DOHH2 (cell line): ENCODE measurements around the gene RCE1.

Experiments used
- EZH2phosphoT487 ChIP-seq: fragments of 200-600 bp; sonication (generic); IDR thresholded peaks from 2 replicates; pipeline ENCODE4 v1.6.1; 2017; ENCODE audit warnings: borderline replicate concordance, mild to moderate bottlenecking, antibody characterized with exemption, low read length, moderate library complexity, mixed read lengths
- TF ChIP-seq, protein P1 (sequence below): fragments of 200-600 bp; sonication (generic); IDR thresholded peaks from one replicate; pipeline ENCODE4 v1.5.1; 2014; ENCODE audit warnings: antibody characterized with exemption, mild to moderate bottlenecking, low read depth, low read length; ENCODE audit not compliant: poor library complexity, severe bottlenecking

DNA sequence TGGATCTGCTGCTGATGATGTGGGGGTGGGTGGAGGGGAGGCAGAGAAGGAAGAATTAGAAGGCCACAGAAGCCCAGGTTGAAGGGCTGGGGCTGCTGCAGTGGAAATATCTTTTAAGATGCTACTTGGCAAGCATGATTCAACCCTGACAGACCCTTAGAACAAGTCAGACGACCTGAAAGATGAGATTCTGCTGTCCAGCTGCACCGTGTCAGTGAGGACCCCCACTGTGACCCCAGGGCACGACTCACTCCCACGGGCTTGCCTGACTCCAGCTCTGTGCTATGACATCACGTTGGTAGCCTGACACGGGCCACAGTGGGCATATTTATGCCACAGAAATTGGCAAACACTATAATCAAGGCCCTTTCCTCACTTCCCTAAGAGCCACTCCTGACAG, 49.7 kb downstream of the RCE1 start:
- TF ChIP-seq, protein P1, sequence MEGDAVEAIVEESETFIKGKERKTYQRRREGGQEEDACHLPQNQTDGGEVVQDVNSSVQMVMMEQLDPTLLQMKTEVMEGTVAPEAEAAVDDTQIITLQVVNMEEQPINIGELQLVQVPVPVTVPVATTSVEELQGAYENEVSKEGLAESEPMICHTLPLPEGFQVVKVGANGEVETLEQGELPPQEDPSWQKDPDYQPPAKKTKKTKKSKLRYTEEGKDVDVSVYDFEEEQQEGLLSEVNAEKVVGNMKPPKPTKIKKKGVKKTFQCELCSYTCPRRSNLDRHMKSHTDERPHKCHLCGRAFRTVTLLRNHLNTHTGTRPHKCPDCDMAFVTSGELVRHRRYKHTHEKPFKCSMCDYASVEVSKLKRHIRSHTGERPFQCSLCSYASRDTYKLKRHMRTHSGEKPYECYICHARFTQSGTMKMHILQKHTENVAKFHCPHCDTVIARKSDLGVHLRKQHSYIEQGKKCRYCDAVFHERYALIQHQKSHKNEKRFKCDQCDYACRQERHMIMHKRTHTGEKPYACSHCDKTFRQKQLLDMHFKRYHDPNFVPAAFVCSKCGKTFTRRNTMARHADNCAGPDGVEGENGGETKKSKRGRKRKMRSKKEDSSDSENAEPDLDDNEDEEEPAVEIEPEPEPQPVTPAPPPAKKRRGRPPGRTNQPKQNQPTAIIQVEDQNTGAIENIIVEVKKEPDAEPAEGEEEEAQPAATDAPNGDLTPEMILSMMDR, result no peak
- TF ChIP-seq EZH2phosphoT487, result no peak
